ENCODE data around the gene DBF4B.

DBF4B gene

GRCh38 chr17:44795928-44796327 is 87.5 kb downstream of the DBF4B start:
- CTCF ChIA-PET, result interaction anchor here (1.0 to 5.5 kb wide), 3 partner anchors 12 to 21 kb away, joined by 3 to 26 read pairs (median 4); no protein-coding TSS in a partner anchor
- POLR2A ChIA-PET, result no interaction called here
- no peak for DNase-seq (ENCODE audit: extremely low spot score)
- no peak for TF ChIP-seq CTCF (IDR thresholded peaks at IDR 0.05; ENCODE audit: control extremely low read depth, extremely low read depth, low read depth, missing control alignments)

DNA sequence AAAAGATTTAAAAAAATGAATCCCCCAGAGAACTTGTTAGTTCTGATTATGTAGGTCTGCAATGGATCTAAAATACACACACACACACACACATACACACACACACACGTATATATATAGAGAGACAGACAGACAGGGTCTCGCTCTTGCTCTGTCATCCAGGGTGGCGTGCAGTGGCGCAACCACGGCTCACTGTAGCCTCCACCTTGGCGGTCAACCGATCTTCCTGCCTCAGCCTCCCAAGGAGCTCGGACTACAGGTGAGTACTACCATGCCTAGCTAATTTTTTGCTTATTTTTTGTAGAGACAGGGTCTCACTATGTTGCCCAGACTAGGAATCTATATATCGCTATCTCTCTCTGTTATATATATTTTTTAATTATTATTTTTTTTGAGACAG is 88.3 kb downstream of the DBF4B start:
- no peak for TF ChIP-seq CTCF (IDR thresholded peaks at IDR 0.05; ENCODE audit: control extremely low read depth, extremely low read depth, low read depth, missing control alignments)
- no peak for DNase-seq (ENCODE audit: extremely low spot score)
- CTCF ChIA-PET, result interaction anchor here (0.9 to 5.5 kb wide), 4 partner anchors 11 to 302 kb away, joined by 3 to 33 read pairs (median 15); no protein-coding TSS in a partner anchor
- POLR2A ChIA-PET, result no interaction called here

DNA sequence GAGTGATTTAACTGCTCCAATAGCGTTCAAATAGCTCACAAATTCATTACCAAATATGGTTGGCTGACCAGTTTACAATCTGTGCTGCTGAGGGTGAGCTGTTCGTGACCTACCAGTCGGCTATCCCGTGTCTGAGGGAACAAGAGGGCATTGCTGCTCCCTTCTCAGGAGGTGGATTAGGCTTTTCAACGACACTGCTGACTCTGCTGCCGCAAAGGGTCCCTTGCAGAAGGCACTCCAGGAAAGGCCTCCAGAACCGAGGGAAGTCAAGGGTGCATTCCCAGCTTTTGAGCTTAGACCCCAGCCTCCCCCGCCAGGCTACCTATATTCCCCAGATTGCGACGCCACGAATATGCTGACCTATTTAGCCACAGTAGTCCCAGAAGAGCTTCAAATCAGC is 89.3 kb downstream of the DBF4B start:
- ChIA-PET CTCF (interaction anchor here (0.9 to 5.5 kb wide), 6 partner anchors 10 to 301 kb away, joined by 3 to 33 read pairs (median 5); no protein-coding TSS in a partner anchor), POLR2A (no interaction called here)
- no peak for TF ChIP-seq CTCF (IDR thresholded peaks at IDR 0.05; ENCODE audit: control extremely low read depth, extremely low read depth, low read depth, missing control alignments)
- DNase-seq (ENCODE audit: extremely low spot score), result no peak

- CTCF ChIA-PET, result interaction anchor here (1.0 to 5.5 kb wide), 8 partner anchors 10 to 337 kb away, joined by 3 to 33 read pairs (median 4); partner anchors contain the start of gene ACBD4
- POLR2A ChIA-PET, result no interaction called here
- TF ChIP-seq CTCF (IDR thresholded peaks at IDR 0.05; ENCODE audit: control extremely low read depth, extremely low read depth, low read depth, missing control alignments), result no peak
- DNase-seq (ENCODE audit: extremely low spot score), result no peak
Measured at GRCh38 chr17:44798356-44798755, 89.9 kb downstream of the DBF4B start.
